ENCODE data around the gene C19orf85.
"Not testable (repeated sequence)": the region's sequence is repeated elsewhere in the genome, so short reads cannot be mapped to it uniquely, and the experiment has no call there.

Gene C19orf85

DNA sequence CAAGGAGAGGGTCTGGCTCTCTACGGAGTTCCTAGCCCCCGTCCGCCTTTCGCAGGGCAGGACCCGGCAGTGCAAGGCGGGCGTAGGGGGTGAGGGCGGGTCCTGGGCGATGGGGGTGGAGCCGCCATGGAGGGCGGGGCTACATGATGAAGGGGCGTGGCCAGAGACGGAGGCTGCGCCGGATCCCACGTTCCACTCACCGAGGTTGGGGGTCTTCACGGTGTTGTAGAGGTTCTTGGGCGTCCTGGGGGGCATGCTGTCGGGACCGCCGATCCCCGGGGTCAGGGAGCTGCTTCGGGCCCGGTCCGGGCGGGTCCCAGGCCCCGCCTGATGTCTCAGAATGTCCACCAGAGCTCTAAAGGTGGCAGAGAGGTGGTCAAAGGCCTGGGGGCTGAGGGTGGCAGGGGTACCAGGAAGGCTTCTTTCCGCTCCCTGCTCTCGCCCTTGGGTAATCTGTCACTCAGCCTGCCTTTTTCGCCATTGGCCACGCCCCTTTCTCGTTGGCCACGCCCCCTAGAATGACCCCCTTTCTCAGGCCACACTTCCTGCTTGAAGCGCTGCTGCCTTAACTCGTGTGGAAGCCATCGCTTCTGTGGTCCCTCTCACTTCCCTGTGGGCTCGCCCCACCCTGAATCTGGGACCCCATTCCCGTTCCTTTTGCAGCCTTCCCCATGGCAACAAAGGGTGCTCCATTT, 24.0 kb downstream of the C19orf85 start:
- no peak for DNase-seq (ENCODE audit: low spot score)

DNA sequence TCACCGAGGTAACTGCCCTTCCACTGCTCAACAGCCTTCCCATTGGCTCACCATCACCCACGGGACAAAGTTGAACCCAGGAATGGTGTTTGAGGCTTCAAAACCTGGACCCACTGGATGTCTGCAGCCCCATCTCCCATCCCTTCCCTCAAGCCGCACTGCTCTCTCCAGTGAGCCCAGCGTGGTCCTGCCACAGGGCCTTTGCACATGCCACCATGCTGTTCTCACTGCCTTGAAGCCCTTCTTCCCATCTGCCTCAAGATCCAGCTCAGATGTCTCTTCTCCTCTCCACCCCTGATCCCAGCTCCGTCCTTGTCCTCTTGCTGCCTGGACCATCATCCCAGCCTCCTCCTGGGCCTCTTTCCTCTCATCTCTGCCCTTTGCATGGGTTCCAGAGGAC, 25.5 kb downstream of the C19orf85 start:
- DNase-seq (ENCODE audit: low spot score), result no peak

DNA sequence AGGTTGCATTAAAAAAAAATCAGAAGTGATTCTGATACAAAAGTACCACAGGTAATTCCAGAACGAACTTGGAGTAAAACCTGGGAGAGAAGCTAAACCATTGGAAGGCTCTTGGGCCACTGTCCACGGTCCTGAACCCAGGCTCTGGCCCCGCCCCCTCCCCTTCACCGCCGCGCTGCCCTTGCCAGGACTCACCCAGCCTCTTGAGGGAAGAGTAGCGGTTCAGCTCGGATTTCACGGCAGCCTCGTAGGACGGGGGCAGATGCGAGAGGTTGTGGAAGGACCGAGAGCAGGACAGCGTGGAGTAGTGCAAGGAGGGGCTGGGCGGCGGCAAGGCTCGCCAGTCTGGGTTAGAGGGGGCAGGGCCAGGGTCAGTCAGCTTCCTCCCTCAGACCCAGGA, 27.1 kb downstream of the C19orf85 start:
- DNase-seq (ENCODE audit: low spot score), result peak; percentile 94

DNA sequence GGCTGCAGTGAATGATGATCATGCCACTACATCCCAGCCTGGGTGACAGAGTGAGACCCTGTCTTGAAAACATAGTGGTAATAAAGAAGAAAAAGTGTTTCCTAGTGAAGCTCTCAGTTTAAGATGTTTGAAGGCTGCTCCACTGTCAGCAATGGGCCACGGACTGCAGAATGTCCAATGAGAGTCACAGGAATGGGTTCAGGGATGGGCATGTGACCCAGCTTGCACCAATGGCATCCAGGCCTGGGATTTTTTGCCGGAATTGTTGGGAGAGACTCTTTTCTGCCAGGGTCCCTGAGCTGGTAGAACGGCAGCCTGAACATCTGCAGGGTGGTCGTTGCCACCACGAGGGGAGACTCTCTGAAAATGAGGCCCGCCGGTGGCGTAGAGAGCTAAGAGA, 27.7 kb downstream of the C19orf85 start:
- DNase-seq (ENCODE audit: low spot score), result no peak

DNA sequence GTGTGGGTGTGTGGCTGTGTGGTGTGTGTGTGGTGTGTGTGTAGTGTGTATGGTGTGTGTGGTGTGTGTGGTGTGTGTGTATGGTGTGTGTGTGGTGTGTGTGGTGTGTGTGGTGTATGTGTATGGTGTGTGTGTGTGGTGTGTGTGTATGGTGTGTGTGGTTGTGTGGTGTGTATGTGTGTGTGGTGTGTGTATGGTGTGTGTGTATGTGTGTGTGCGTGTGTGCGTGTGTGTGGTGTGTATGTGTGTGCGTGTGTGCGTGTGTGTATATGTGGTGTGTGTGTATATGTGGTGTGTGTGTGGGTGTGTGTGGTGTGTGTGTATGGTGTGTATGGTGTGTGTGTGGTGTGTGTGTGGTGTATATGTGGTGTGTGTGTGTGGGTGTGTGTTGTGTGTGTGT, 29.5 kb downstream of the C19orf85 start:
- no peak for DNase-seq (ENCODE audit: low spot score)

DNA sequence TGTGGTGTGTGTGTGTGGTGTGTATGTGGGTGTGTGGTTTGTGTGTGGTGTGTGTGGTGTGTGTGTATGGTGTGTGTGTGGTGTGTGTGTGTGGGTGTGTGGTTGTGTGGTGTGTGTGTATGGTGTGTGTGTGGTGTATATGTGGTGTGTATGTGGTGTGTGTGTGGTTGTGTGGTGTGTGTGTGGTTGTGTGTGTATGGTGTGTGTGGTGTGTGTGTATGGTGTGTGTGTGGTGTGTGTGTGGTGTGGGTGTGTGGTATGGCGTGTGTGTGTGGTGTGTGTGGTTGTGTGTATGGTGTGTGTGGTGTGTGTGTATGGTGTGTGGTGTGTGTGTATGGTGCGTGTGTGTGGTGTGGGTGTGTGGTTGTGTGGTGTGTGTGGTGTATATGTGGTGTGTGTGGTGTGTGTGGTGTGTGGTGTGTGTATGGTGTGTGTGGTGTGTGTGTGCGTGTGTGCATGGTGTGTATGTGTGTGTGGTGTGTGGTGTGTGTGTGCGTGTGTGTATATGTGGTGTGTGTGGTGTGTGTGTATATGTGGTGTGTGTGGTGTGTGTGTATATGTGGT, 30.1 kb downstream of the C19orf85 start:
- DNase-seq (ENCODE audit: low spot score), result no peak

DNA sequence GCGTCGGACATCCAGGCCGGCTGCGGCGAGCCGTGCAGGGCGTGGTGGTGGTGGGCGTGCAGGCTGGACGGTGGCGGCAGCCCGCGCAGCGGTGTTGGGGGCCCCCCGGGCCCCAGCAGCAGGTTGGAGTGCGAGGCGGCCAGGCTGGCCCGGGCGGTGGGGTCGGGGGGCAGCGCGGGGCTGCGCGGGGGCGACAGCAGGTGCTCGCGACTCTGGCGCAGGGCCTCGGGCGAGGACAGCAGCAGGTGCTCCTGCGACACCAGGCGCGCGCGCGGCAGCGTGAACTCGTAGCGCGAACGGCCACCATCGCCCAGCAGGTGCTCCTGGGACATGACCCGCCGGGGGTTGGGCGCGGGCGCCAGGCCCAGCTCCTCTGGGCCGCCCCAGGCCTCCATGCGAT, 31.3 kb downstream of the C19orf85 start:
- no peak for DNase-seq (ENCODE audit: low spot score)

DNA sequence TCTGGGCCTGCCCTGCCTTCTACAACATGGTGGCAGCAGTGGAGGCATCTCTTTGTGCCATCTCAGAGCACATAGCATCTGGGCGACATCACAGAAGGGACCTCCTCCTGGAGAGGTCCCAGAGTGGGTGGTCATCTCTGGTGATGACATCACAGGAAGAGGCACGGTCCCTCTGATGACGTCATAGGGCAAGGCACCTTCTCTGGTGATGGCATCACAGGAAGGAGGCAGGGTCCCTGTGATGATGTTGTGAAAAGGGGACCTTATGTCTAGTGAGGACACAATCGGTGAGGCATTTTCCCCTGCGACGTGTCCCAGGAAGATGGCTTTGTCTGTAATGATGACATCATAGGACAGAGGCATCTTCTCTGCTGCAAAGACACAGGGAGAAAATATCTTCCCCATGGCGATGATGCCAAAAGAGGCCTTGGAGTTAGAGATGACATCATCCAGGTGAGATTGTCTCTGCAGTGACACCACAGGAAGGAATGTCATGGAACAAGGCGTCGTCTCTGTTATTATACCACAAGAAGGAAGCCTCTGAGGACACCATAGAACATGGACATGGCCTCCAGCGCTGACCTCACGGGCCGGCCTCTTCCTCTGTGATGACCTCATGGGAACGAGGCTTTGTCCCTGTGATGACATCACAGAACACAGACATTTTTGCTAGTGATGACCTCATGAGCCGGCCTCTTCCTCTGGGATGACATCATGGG, 32.2 kb downstream of the C19orf85 start:
- no peak for DNase-seq (ENCODE audit: low spot score)

DNA sequence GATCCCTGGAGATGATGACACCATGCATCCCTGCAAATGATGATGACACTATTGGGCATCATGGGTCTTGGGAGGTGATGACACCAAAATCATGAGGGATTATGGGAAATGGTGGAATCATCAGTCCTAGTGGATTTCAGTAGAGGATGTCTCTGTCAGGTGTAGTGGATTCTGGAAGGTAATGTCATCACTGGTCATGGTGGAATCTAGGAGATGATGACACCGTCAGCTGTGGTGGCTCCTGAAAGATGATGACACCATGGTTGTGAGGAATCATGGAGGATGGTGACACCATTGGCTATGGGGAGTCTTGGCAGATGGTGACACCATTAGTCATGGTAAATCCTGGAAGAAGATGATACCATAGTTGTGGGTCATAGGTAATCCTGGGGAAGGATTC, 33.4 kb downstream of the C19orf85 start:
- no peak for DNase-seq (ENCODE audit: low spot score)

DNA sequence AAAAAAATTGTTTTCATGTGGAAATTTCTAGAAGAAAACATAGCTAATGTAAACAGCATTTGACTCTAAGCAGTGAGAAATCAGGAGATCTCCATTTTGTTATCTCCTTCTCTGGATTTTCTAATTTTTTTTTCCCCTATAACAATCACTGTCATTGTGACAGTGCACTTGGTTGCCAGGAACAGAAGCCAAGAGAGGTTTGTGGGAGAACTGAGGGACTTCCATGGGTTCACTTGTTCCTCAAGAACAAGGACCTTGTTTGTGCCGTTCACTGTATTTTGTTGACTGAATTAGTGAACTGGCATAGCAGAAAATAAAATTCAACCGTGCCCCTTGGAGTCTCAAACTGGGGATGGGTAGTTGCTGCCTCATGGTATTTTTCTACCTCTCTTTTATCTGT, 38.5 kb downstream of the C19orf85 start:
- DNase-seq (ENCODE audit: low spot score), result no peak

DNA sequence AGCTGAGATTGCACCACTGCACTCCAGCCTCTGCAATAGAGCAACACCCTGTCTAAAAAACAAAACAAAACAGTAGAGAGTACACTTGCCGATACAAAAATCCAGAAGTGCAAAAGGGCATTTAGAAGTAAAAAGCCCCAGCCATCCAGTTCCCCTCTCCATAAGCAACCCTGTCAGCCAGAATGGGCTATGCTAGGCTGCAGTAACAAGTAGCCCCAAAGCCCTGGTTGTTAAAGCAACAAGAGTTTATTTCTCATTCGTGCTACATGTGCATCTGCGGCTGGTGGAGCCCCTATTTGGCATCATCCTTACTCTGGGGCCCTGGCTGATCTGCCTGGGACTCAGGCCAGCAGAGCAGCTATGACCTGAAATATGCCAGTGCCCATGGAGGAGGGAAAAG, 40.0 kb downstream of the C19orf85 start:
- no peak for DNase-seq (ENCODE audit: low spot score)

DNA sequence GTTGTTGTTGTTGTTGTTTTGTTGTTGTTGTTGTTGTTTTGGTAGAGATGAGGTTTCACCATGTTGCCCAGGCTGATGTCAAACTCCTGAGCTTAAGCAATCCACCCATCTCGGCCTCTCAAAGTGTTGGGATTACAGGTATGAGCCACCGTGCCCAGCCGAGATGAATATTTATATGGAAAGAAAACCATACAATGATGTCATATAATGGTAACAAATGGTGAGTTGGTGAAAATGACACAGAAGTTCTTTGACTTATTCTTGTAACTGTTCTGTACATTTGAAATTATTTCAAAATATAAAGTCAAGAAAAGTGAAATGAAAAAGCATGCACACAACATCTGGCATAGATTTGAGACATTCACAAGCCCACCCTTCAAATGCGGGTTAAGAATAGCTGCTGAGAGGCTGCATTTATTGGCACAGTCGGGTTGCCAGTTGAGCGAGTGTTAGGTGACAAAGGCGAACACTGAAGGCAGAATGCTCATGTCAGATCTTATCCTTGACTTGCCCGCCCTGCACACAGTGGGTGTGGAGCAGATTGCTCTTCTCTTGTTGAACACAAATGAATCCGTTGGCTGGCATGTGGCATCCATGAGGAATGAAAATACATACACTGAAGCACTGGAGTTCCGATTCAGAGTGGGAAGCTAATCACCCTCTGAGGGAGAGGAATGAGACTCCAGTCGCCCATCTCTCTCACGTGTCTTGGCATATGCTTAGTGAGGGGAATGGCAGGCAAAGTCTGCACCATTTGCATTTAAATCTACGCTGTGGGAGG, 41.1 kb downstream of the C19orf85 start:
- no peak for DNase-seq (ENCODE audit: low spot score)

DNA sequence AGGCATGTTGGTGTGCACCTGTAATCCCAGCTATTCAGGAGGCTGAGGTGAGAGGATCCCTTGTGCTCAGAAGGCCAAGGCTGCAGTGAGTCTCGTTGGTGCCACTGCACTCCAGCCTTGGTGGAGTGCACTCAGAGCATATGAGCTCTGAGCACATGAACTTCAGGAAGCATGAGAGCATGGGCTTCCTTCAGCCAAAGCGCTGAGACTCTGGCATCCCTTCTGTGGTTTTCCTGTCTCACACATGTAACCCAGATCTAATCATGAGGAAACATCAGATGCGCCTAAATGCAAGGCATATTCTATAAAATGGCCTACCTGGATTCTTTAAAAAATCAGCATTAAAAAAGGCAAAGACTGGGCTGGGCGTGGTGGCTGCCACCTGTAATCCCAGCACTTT, 43.3 kb downstream of the C19orf85 start:
- not testable (repeated sequence) for DNase-seq (ENCODE audit: low spot score)

DNA sequence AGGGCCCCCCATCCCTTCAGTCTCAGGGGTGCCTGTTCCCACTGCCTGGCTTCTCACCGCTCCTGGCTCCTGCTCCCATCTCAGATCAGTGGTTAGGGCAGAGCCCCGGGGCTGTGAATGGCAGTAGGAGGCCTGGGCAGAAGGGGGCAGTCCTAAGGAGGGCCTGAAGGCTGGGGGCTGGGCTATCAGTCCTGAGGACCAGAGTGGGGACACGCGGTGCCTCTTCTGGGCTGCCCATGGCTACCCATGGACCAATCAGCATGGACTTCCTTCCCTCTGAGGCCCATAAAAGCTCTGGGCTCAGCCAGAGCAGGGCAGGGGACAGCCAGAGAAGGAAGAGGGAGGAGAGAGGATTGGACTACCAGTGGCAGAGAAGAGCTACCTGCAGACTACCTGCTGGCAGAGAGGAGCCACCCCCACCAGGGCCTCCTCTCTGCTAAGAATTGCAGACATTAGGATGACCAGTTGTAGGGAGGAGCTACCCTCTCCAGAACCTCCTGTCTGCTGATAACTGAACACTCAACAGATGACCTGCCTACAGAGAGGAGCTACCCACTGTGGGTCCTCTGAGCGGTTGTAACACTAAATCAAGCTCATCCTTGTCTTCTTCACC, 44.8 kb downstream of the C19orf85 start:
- DNase-seq (ENCODE audit: low spot score), result no peak

DNA sequence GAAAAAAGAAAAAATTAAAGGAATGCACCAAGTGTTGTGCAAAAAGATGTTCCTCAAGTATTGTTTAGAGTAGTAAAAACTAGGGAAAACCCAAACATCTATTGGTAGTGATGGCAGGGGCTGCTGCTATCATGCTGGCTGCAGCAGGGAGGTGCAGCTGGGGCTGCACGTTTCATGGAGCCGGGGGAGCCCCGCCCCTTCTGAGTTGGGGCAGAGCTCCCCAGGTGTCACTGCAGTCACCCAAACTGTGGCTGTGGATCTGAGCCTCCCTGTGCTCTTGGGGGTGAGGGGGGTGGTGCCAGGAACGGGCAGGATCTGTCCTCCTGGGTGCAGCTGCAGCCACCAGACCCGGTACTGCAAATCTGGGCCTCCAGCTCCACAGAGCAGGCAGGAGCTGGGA, 45.4 kb downstream of the C19orf85 start:
- DNase-seq (ENCODE audit: low spot score), result no peak

DNA sequence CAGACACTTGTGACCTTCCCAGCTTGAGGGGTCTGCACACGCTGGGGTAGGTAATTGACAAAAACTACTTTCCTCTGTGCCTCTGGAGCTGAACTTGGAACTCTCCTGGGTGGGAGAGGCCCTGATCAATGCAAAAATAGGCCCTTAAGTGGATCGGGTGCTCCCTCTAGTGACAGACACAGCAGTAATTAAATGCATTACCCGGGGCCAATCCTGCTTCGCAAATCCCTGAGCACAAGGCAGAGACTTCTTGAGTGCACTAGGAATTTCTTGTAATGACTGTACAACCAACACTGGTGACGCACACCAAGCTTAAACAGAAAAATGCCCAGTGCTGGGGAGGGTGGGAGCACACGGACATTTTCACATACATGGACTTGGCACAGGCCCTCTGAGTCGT, 46.4 kb downstream of the C19orf85 start:
- DNase-seq (ENCODE audit: low spot score), result peak; percentile 85

Measured in HuH-7 (cell line).